ENCODE measurements around the gene UGCG. TPM values are rescaled to one million over a fixed set of nuclear protein-coding genes. Genes with fewer than 3 reads are reported as not detected.

UGCG gene
- total RNA-seq, 3 donors from 2014 or later = 22.4 to 57.1 (median 55.1) TPM

- H3K4me1 ChIP-seq = no peaks in the 10 kb centered on the region
- no peak overlapping the region for H3K27ac ChIP-seq
- H3K36me3 ChIP-seq = no peaks in the 10 kb centered on the region
- H3K27me3 ChIP-seq = no peaks in the 10 kb centered on the region
- intact Hi-C loops (cut with DNase I; ENCODE audit: low total_unique reads) = no loop called here
- H3K9me3 ChIP-seq = no peaks in the 10 kb centered on the region
- no peak for TF ChIP-seq POLR2AphosphoS5 (IDR thresholded peaks at IDR 0.05)
- TF ChIP-seq POLR2A (IDR thresholded peaks at IDR 0.05) = no peak
- TF ChIP-seq, protein P1, sequence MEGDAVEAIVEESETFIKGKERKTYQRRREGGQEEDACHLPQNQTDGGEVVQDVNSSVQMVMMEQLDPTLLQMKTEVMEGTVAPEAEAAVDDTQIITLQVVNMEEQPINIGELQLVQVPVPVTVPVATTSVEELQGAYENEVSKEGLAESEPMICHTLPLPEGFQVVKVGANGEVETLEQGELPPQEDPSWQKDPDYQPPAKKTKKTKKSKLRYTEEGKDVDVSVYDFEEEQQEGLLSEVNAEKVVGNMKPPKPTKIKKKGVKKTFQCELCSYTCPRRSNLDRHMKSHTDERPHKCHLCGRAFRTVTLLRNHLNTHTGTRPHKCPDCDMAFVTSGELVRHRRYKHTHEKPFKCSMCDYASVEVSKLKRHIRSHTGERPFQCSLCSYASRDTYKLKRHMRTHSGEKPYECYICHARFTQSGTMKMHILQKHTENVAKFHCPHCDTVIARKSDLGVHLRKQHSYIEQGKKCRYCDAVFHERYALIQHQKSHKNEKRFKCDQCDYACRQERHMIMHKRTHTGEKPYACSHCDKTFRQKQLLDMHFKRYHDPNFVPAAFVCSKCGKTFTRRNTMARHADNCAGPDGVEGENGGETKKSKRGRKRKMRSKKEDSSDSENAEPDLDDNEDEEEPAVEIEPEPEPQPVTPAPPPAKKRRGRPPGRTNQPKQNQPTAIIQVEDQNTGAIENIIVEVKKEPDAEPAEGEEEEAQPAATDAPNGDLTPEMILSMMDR (IDR thresholded peaks at IDR 0.05) = no peak
- DNase-seq (ENCODE audit: low spot score in 2 of 2) = no peak
- H3K4me3 ChIP-seq = no peak overlapping the region
Observed at GRCh38 chr9:111914749-111915424, 18.3 kb downstream of the UGCG start.

GRCh38 chr9:111915425-111915758 is 18.8 kb downstream of the UGCG start:
- no peaks in the 10 kb centered on the region for H3K36me3 ChIP-seq
- H3K27ac ChIP-seq = no peak overlapping the region
- no peaks in the 10 kb centered on the region for H3K27me3 ChIP-seq
- no peak for DNase-seq (ENCODE audit: low spot score in 2 of 2)
- no peaks in the 10 kb centered on the region for H3K9me3 ChIP-seq
- intact Hi-C loops (cut with DNase I; ENCODE audit: low total_unique reads) = no loop called here
- H3K4me1 ChIP-seq = no peaks in the 10 kb centered on the region
- TF ChIP-seq POLR2AphosphoS5 (IDR thresholded peaks at IDR 0.05) = no peak
- TF ChIP-seq, protein P1 (IDR thresholded peaks at IDR 0.05) = no peak
- no peak for TF ChIP-seq POLR2A (IDR thresholded peaks at IDR 0.05)
- H3K4me3 ChIP-seq = no peak overlapping the region

GRCh38 chr9:111916234-111916645 is 19.6 kb downstream of the UGCG start:
- Histone ChIP-seq H3K27me3 (no peaks in the 10 kb centered on the region), H3K4me3 (no peak overlapping the region), H3K9me3 (no peaks in the 10 kb centered on the region), H3K36me3 (no peaks in the 10 kb centered on the region), H3K27ac (no peak overlapping the region), H3K4me1 (no peaks in the 10 kb centered on the region)
- no peak for TF ChIP-seq POLR2A (IDR thresholded peaks at IDR 0.05)
- intact Hi-C loops (cut with DNase I; ENCODE audit: low total_unique reads) = no loop called here
- no peak for DNase-seq (ENCODE audit: low spot score in 2 of 2)

GRCh38 chr9:111917201-111917600 is 20.6 kb downstream of the UGCG start:
- TF ChIP-seq, protein P1 (IDR thresholded peaks at IDR 0.05) = no peak
- no peak for TF ChIP-seq POLR2AphosphoS5 (IDR thresholded peaks at IDR 0.05)
- no peaks in the 10 kb centered on the region for H3K36me3 ChIP-seq
- no peaks in the 10 kb centered on the region for H3K27me3 ChIP-seq
- no peak overlapping the region for H3K4me3 ChIP-seq
- intact Hi-C loops (cut with DNase I; ENCODE audit: low total_unique reads) = no loop called here
- DNase-seq (ENCODE audit: low spot score in 2 of 2) = no peak
- H3K9me3 ChIP-seq = no peaks in the 10 kb centered on the region
- no peak overlapping the region for H3K27ac ChIP-seq
- H3K4me1 ChIP-seq = no peaks in the 10 kb centered on the region

DNA sequence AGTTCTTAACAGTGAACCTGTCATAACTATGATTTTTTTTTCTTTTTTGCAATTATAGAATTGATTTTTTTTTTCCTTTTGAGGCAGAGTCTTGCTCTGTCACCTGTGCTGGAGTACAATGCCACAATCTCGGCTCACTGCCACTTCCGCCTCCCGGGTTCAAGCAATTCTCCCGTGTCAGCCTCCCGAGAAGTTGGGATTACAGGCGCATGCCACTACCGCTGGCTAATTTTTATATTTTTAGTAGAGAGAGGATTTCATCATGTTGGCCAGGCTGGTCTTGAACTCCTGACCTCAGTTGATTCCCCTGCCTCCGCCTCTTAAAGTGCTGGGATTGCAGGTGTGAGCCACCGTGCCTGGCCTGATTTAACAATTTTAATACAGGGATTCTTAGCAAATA is 21.4 kb downstream of the UGCG start:
- H3K27me3 ChIP-seq = no peaks in the 10 kb centered on the region
- H3K4me3 ChIP-seq = no peak overlapping the region
- intact Hi-C loops (cut with DNase I; ENCODE audit: low total_unique reads) = no loop called here
- H3K4me1 ChIP-seq = no peaks in the 10 kb centered on the region
- no peak for TF ChIP-seq POLR2A (IDR thresholded peaks at IDR 0.05)
- TF ChIP-seq POLR2AphosphoS5 (IDR thresholded peaks at IDR 0.05) = no peak
- TF ChIP-seq, protein P1 (IDR thresholded peaks at IDR 0.05) = no peak
- no peak for DNase-seq (ENCODE audit: low spot score in 2 of 2)
- H3K36me3 ChIP-seq = no peaks in the 10 kb centered on the region
- H3K27ac ChIP-seq = no peak overlapping the region
- no peaks in the 10 kb centered on the region for H3K9me3 ChIP-seq

DNA sequence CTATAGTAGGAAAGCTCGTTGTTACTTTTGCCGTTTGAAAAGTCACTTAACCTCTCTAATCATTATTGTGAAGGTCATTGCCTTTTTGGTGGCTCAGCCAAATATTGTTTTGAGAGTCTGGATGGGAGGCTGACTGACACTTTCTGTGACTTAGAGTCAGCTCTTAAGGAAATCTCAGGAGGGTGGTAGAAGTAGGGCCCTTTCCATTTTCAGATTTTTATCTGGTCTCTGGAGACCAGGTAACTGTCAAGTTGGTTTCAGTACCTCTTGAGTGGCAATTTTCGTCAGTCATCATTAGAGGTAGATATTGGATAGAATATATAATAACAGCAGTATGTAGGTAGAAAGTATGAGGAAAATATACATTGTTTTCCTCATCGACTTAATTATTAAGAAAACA is 23.3 kb downstream of the UGCG start:
- TF ChIP-seq POLR2AphosphoS5 (IDR thresholded peaks at IDR 0.05) (no peak), POLR2A (IDR thresholded peaks at IDR 0.05) (no peak)
- TF ChIP-seq, protein P1 (IDR thresholded peaks at IDR 0.05) = no peak
- intact Hi-C loops (cut with DNase I; ENCODE audit: low total_unique reads) = no loop called here
- DNase-seq (ENCODE audit: low spot score in 2 of 2) = no peak

More for the DNA sequence above, 23.3 kb downstream of the UGCG start:
- Histone ChIP-seq H3K4me1 (no peaks in the 10 kb centered on the region), H3K27me3 (no peaks in the 10 kb centered on the region), H3K9me3 (no peaks in the 10 kb centered on the region), H3K27ac (no peak overlapping the region), H3K36me3 (no peaks in the 10 kb centered on the region), H3K4me3 (no peak overlapping the region)

Measured in breast epithelium (tissue), 4 donors.